LoVo (cell line): ENCODE data around the gene UBXN11.

Source experiments
- DNase-seq: peaks from one replicate; pipeline ENCODE4 v3.0.0-alpha.2; 2016; ENCODE audit warnings: low spot score

The UBXN11 gene

DNA sequence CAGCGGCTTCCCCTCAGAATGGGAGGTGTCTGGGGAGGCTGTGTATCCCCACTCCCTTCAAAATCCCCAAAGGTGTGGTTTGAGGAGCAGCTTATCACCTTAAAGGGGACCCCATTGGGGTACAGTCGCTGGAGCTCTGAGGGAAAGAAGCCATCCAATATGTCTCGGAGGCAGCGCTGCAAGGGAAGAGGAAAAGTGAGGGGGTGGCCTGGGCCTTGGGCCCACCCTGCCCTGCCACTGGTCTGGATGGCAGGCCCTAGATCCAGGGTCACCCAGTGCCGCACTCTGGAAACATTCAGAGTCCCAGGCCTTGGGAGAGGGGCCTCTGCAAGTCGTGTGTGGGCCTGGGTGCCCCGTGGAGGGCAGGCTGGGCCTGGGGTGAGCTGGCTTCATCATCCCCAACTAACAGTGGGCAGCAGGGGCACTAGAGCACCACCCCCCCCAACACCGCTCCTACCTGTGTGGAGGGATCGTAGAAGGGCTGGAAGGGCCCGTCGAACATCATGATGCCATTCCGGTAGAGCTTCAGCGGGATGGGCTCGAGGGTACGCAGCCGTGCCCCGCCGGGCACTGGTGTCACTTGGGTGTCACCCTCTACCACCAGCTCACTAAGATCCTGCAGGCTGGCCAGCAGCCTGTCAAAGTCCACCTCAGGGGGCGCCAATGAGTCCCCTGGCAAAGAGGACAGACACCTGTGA lies 20.9 kb downstream of the UBXN11 start:
- no peak for DNase-seq

DNA sequence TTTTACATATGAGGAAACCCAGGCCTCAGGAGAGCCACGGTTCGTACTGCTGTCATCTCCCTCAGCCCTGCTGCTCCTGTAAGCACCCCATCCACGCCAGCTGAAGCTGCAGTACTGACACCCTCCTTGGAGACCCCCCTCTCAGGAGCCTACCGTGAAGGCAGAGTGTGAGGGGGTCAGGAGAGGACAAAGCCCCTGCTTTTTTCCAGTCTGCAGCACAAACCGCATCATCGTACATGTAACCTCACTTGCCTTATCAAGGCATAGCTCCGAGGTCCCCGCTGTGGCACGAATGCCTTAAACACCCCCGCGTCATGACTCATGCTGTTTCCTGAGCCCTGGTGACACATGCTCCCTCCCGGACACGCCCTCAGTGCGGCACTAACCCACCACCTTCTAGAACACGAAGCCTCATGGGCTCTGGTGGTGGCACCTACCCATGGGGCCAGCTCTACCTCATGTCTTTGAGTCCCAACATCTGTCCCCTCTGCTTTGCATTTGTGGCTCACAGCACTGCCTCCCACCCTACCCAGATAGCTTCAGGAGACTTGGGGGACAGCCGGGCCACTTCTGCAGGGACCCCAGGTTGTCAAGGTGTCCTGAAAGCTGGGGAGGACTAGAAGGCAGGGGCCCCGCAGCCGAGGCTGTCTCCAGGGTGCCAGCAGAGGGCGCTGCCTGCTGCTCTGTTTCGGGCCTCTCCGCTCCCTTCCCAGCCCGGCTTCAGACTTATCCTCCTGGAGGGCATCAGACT lies 21.7 kb downstream of the UBXN11 start:
- DNase-seq, result peak; percentile 80

DNA sequence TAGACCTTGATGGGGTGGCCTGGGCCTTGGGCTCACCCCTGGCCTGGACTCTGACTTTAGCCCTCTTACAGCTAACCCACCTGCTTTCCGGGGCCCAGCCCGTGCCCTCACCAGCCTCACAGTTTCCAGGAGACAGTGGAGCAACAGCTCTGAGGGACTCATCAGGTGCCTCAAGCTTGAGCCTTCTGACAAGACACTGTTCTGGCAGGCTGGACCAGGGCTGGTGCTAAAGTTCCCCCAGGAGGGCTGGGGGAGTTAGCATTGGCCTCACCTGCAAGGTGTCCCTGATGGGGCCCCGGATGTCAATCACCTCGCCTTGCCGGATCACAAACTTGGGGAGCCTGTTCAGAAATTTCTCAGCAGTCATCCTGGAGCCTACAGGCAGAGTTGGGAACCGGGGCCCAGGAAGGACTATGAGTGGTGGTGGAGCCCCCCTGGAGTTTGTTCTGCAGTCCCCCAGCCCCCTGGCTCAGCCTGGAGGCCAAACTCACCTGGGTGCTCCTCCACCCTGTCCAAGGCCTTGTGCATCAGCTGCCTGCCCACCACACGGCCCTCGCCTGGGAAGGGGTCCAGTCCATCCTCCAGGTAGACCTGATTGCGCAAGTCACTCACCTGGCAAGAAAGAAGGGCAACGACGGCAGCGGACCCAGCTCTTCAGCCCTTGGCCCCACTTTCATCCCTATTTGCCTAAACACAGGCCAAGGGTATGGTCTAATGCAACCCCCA lies 22.4 kb downstream of the UBXN11 start:
- DNase-seq, result no peak

DNA sequence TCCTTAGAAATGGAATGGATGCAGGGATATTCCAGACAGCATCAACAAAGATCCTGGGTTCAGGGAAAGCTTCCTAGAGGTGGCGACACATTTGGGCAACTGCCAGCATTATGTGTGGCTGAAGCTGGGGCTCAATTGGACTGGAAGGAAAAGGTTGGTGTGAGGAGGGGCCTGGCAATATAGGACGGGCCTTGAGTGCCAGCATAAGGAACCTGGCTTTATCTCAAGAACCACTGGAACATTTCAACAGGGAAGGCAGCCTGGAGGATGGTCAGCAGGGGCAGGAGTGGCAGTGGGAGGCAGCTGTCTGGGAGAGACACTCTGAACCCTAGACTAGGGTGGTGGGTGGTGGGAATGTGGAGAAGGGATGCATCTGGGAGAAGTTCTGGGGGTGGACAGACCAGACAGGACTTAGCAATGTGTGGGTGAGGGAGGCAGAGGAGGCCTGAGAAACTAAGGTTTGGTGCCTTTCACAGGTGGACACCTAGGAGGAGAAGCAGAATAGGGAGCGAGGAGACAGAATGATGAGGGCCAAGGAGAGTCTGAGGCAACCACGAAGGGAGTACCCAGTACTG lies 23.1 kb downstream of the UBXN11 start:
- DNase-seq, result no peak

DNA sequence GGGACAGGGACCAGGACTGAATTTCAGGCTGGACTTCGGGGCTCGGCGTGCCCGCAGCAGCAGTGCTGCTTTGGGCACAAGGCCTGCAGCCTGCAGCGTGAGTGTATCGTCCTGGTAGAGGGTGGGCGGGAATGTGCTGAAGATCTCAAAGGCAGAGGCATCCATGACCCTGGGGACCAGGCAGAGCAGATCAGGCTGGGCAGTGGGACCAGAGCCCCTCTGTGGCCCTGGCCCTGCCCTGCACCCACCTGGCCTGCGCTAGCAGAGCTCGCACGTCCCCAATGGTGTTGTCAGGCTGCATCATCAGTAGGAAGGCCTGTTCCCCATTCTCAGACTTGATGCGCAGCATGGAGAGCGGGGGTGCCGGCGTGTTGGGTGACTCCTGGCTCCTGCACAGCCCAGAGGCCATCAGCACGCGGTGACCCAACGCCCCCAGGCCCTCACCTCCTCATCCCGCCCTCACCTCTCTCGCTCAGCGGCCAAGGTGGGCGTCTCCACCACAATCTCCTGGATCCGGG lies 24.0 kb downstream of the UBXN11 start:
- DNase-seq, result no peak

DNA sequence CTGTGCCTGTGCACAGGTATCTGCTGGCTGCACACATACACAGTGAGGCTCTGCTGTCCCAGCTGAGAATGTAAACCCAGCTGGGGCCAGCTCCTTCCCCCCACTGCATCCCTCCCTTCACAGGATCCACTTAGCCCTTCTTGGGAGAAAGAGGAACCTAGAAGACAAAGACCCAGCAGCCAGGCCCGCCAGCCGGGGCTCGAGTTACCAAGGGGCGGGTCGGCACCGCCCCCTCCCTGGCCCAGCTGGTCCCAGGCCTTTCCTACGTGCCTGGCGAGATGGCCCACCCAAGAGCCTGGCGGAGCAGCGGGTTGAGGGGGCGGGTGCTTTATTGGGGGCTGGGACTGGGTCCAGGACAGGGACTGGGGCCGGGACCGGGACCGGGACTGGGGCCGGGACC lies 24.5 kb downstream of the UBXN11 start:
- no peak for DNase-seq

DNA sequence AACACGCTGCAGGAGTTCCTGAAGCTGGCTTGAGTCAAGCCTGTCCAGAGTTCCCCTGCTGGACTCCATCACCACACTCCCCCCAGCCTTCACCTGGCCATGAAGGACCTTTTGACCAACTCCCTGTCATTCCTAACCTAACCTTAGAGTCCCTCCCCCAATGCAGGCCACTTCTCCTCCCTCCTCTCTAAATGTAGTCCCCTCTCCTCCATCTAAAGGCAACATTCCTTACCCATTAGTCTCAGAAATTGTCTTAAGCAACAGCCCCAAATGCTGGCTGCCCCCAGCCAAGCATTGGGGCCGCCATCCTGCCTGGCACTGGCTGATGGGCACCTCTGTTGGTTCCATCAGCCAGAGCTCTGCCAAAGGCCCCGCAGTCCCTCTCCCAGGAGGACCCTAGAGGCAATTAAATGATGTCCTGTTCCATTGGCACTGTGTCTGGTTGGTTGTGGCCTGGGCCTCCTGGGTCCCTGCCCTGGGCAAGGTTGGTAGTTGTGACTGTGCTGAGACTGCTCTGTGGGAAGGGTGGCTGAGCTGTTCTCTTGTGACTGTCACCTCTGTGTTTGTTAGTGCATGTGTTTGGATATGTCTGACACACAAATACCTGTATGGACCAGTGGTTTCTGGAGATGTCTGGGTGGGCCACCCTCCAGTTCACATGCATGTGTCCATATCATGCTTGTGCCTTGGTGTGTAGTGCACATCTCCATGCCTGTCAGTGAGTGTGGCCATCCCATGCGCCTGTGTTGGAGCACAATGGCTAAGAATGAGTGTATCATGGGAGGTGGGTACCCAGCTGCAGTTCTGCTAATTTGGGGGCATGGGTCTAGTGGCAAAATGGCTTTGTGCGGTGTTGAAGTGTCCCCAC lies 25.1 kb downstream of the UBXN11 start:
- no peak for DNase-seq

DNA sequence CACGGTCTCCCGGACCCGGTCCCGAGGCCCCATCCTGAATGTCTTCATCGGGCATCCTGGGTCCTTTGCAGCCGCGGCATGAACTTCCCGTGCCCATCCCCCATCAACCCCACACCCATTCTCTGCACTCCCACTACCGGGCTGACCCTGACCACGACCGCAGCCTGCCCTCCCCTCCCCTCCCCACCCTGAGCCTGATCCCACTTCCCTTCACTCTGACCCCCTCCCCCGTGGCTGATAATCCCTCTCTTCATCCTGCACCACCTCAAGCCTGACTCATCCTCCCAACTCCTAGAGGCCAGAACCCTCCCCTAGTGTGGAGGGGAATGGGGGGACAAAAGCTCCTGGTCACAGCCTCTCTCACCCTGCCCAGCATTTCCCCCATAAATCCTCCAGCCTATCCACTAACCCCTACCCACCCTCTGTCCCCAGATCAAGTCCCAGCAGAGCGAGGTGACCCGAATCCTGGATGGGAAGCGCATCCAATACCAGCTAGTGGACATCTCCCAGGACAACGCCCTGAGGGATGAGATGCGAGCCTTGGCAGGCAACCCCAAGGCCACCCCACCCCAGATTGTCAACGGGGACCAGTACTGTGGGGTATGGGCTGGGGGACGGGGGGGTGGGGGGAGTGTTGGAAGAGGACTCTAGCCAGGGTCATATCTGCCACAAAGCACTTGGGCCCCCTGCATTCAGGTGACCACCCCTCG lies 25.9 kb downstream of the UBXN11 start:
- DNase-seq, result no peak

DNA sequence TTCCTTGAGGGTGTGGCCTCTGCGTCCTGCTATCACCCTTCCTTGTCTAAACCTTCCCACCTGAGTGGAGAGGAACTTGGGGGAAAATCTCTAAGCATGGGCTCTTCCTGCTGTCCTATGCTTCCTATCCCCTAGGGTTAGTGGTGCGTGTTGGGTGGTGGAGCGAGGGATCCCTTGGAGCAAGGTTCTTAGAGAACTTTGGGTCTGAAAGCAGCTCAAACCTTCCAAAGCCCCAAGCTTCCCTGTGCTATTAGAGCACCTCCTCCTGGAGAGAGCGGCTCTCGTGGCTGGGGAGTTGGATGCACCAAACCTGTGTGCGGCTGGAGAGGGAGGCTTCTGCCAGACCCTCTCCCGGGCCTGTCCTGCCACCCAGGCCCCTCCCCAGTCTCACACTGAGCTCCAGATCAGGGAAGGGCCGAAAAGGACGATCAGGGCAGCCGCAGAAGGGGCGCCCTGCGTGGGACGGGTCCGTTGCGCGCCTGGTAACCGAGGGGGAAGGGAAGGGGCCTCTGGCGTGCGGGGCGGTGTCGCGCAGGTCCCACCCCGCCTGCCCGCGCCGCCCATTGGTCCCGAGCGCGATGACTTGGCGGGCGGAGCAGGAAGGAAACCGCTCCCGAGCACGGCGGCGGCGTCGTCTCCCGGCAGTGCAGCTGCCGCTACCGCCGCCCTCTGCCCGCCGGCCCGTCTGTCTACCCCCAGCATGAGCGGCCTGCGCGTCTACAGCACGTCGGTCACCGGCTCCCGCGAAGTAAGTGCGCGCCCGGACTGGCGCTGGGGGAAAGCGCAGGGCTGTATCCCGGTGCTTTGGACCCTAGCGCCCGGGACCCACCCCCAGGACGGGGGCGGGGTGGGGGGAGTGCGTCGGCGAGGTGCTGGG lies 26.7 kb downstream of the UBXN11 start, which contains the start of gene SH3BGRL3:
TSS of gene SH3BGRL3 (plus strand) at position 631 of the 877 bp plus-strand sequence. CDS start at position 701, 70 bp downstream.
- peak; percentile 90 for DNase-seq

DNA sequence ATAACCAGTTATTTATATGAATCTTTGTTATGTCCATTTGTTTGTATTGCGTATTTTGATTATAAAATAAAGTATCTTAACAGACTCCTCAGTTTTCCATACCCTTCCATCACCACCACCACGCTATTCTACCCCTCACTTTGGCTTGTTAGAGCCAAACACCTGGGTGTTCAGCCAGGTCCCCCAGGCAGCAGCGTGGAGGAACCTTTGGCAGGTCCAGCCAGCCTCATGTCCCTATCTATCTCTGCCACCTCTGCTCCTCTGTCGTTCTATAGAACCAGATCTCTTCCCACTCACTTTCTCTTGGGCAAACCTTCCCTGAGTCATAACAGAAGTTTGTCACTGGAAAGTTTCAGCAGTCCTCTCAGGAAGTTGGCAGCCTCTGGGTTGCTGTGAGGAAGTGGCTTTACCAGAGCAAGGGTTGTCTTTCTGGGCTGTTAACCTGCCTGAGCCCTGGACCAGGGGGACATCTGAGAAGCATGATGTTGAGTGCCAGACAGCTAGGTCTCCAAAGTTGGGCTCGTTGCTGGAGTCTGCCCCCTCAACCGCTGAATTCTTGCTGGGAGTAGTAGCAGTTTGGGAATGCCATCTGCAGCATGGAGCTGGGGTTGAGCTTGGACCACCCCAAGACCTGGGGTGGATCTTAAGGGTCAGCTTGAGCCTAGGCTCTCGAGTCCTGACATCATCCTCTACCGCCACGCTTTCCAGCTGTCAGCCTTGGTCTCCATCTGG lies 27.5 kb downstream of the UBXN11 start:
- peak; percentile 66 for DNase-seq

DNA sequence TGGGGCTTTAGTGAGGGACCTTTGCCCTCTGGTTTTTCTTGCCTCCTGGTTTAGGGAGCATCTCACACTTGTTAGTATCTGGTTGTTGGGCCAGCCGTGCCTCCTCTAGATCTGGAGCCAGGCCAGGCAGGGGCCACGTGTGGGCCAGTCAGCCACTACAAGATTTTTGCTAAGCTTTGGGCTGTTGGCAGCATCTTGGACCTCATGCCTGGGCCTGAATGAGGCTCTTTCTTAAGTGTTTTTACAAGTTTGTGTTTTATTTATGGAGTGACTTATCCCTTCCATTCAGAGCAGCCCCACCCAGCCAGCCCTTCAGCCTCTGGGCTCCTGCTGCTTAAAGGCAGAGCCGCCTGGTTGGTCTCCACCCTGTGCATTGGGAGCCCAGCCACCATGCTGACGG lies 28.1 kb downstream of the UBXN11 start:
- peak; percentile 81 for DNase-seq

DNA sequence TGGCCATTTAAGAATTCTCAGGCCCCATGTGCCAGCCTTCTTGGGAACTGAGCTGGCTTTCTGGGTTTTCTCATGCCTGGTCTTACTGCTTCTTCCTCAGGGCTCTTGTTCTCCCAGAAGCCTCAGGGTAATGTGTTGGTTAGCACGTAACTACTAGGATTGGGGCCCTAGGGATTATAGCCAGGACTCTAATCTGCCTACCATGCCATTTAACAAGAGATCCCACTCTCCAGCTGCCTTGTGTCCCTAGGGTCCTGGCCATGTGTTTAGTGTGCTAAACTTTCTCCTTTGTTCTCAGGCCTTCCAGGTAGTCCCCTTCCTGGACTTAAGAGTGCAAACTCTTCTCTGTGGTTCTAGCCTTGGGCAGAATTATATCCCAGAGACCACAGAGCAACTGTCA lies 28.7 kb downstream of the UBXN11 start:
- DNase-seq, result no peak

DNA sequence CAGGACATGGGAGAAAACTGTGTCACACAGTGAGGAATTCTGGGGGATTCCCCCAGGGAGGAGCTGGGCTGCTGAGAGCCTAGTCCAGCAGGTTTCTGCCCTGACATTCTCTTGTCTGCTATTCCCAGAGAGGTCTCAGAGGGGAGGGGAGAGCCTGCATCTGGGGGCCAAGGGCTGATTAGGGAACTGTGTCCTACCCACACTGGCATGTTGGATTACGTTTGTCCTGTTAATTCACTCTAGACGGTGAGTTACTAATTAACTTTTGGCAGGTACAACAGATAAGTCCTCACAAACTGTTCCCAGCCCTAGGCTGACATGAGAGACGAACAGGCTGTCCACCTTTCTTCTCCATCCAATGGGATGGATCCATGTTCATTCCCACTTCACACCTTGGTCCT lies 29.2 kb downstream of the UBXN11 start:
- DNase-seq, result no peak

DNA sequence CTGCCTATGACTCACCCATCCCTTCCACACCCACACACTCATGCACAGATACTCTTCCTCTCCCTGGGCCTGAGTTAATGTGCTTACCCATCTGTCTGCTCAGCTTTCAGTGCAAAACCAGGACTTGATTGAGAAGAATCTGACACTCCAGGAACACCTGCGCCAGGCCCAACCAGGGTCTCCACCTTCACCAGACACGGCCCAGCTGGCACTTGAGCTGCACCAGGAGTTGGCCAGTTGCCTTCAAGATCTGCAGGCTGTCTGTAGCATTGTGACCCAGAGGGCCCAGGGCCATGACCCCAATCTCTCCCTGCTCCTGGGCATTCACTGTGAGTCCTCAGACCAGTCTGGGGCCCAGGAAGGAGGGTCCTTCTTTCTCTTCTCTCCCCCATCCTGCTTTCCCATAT lies 30.0 kb downstream of the UBXN11 start:
- DNase-seq, result peak; percentile 77

DNA sequence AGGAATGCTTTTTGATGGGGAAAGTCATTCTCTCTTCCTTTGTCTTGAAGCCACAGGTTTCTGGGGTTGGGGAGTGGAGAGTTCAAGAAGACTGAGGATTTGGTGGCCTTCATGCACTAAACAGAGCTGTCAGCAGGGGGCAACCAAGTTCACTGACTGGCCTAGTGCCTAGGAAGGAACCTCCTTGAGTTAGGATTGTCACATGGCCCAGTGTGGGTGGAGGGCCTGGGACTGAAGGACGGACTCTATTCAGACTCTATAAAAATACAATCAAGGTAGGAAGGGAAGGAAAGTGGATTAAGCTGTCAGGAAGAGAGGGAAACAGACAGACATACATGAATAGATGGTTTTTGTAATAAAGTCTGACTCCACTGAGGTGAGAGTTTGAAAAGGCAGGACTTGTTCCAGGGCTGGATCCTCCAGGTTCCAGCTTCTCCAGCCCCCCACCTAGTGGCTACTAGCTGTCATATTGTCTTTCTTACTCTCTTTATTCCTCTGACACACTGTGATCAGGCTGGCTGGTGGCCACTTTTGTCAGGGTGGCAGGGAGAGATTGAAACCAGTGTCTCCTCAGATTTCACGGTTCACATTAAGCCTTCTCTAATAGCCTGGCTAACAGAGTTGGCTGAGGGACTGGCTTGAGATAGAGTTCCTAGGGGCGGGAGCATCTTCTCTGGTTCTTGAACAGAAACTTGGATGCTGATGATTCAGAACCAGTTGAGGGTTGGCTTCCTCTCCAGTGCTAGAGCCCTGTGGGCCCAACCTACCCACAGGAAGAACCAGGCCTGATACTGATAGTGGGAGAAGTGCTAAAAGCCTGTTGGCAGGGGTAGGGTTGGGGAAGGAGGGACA lies 30.6 kb downstream of the UBXN11 start:
- DNase-seq, result peak; percentile 86

DNA sequence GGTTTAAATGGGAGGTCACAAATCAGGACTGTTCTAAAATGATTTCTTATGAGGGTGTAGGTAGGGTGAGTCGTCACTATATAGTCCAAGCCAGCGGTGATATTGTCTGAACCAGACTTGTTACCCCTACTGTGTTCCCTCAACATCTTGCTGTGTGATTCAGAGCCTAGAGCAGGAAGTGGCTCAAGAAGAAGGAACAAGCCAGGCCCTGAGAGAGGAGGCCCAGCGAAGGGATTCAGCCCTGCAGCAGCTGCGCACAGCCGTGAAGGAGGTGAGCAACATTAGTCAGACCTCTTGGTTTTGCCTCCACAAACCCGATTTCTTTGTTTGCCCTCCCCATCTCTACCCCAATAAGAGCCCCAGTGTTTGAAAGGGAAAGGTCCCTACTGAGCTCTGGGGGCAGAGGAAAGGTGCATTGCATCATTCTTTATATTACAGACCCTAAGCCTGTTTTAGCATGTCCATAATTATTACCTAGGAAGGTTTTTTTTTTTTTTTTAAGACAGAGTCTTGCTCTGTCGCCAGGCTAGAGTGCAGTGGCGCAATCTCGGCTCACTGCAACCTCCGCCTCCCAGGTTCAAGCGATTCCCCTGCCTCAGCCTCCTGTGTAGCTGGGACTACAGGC lies 31.5 kb downstream of the UBXN11 start:
- DNase-seq, result no peak

DNA sequence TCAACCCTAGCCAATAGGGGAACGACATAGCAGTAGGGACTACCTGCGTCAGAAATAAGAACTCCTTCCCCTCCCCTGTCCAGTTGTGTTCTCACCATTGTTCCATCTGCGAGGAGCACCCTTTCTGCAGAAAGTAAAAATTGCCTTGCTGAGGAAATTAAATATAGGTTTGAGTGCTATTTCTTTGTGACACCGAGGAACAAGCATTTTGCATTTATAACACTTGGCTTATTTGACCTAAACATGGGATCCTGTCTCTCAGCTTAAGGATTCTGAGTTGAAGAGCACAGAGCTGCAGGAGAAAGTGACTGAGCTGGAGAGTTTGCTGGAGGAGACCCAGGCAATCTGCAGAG lies 37.3 kb downstream of the UBXN11 start:
- DNase-seq, result no peak
